HepG2 (cell line): ENCODE data around the gene PIM3.

Experiments
- NR2F2 ChIP-seq: IDR thresholded peaks from 2 replicates; pipeline ENCODE4 v1.6.1; 2012; ENCODE audit warnings: low read depth, inconsistent platforms, borderline replicate concordance
- SP1 ChIP-seq, 2 experiments: fragments of 450-650 bp in 1 of 2; sonication (generic) in 1 of 2; formaldehyde crosslinking in 1 of 2; IDR thresholded peaks; 2 replicates each; pipeline versions ENCODE4 v1.4.0 to v1.6.1; 2016 to 2020; ENCODE audit warnings: missing genetic modification reagents in 1 of 2
- ZNF484 ChIP-seq: sonication (generic); formaldehyde crosslinking; IDR thresholded peaks from 2 replicates; pipeline ENCODE4 v1.5.1; 2020; ENCODE audit warnings: mild to moderate bottlenecking, low read depth, missing genetic modification reagents, borderline replicate concordance

DNA sequence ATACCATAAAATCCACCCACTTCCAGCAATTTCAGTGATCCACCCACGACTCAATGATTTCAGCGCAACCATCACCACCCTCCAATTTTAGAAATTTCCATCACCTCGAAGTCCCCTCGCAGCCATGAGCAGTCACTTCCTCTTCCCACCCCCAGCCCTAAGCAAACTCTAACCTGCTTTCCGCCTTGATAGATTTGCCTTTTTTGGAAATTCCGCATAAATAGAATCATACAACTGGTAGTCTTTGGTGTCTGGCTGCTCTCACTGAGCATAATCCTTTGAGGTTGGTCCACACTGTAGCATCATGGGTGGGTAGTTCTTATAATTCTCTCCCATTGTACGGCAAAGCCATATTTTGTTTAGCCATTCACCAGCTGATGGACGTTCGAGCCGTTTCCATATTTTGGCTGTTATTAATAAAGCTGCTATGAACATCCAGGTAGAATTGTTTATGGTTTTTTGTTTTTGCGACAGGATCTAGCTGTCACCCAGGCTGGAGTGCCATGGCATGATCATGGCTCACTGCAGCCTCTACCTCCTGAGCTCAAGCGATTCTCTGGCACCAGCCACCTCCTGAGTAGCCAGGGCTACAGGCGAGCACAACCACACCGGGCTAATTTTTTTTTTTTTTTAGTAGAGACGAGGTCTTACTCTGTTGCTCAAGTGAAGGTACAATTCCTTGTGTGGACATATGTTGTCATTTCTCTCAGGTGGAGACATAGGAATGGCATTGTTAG, 16.0 kb downstream of the PIM3 start:
- no peak for TF ChIP-seq ZNF484
- TF ChIP-seq NR2F2 = no peak
- TF ChIP-seq SP1 (IDR thresholded peaks at IDR 0.05) = no peak
- no peak for TF ChIP-seq SP1 (CRISPR knock-in tag; IDR thresholded peaks at IDR 0.05)
